NCI-H1694 treated with DMSO at 0.1 percent for 48 hours (cell line): ENCODE results near the gene RAB11FIP3.

Experiments
- DNase-seq: peaks from one replicate; lab custom pipeline; 2025; lab: John Stamatoyannopoulos, UW

RAB11FIP3 gene

DNA sequence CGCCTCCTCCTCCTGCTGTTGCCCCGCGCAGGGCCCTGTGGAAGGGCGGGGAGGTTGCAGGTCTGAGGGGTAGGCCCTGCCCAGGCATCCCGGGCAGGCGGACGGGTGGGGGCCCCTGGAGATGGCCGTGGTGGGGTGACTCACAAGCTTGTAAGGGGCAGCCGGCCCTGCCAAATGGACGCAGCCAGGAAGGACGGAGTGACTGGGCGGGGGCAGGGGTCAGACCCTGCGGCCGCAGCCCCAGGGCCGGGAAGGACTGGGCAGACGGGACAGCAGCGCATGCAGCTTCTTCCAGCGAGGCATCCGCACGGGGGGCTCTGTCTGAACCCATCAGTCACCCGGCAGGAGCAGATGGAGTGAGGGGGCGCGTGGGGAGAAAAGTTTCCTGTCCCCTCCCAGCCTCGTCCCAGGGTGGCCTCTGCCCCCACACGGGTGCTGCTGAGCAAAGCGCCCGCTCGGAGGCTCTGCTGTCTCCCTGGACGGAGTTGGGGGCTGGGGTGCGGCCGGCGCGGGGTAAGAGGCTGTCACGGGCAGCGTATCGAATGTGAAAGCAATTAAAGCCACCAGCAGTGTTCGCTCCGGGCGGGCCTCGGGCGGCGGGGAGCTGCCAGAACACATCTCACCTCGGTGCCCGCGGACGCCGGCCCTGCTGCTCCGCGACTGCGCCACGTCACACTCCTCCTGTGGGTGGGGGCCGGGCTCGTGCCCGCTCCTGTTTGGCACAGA is 129.4 kb downstream of the RAB11FIP3 start:
- DNase-seq, result no peak

DNA sequence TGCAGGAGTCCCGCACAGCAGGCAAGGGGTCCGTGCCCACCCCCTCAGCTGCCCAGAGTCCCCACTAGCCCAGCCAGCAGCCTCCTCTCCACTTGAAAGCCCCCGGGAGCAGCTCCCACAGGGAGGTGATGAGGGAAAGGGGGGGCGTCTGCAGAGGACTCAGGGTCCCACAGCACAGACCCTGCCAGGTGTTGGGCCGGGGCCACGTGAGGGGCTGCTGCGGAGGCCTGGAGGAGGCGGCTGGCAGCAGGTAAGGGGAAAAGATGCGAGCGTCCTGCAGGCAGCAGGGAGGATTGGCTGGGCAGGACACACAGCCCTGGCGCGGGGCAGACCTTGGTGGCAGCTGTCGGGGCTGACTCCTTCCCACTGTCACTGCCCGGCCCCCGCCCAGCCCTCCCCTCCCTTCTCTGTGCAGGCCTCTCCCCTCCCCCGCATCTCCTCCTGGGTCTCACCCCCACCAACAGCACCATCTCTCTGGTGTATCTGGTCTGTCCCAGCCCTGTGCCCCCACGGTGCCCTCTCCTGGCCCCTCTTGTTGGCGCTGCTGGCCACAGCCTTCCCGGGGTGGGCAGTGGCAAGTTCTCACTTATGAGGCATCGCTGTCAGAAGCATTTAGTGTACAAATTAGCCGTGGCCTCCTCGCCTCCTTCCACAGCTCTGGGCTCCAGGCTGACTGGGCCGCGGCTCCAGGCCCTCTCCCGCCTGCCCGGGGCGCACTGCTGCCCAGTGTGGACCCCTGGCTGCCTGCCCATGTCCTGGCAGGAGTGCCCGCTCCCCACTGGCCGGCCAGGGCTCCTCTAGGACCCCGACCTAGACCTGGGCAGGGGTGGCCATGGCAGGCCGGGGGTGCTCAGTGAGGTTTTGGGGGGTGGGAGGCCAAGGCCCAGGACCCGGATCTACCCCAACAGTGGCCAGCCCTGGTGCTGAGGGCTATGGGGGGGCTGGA is 130.4 kb downstream of the RAB11FIP3 start:
- DNase-seq, result no peak

DNA sequence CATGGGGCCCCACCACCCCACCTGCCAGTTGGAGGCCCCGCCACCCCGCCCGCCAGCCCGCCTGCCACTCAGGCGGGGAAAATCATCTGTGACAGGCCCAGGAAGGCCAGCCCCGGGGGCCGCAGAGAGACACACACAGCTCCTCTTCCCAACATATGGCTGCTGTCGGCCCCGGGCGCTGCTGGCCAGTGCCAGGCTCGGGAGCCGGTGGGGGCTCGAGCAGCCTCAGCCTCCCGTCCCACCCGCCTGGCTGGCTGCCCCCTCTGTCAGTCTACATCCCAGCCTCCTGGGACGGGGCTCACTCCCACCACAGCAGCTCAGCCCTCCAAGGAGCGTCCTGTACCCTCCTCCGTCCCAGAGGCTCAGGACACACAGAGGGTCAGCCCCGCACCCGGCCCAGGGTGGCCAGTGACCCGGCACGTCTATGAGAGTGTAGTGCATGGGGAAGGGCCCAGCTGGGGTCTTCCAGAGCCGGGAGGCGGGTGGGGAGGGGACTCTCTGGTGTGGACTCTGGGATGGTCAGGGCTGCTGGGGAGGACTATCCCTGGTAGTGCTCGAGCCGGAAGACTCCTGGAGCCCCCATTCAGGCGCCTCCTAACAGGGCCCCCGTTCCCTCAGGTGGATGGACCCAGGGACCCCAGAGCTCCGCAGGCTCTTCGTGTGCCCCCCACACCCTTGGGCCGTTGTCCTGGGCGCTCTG is 131.2 kb downstream of the RAB11FIP3 start:
- DNase-seq, result no peak

DNA sequence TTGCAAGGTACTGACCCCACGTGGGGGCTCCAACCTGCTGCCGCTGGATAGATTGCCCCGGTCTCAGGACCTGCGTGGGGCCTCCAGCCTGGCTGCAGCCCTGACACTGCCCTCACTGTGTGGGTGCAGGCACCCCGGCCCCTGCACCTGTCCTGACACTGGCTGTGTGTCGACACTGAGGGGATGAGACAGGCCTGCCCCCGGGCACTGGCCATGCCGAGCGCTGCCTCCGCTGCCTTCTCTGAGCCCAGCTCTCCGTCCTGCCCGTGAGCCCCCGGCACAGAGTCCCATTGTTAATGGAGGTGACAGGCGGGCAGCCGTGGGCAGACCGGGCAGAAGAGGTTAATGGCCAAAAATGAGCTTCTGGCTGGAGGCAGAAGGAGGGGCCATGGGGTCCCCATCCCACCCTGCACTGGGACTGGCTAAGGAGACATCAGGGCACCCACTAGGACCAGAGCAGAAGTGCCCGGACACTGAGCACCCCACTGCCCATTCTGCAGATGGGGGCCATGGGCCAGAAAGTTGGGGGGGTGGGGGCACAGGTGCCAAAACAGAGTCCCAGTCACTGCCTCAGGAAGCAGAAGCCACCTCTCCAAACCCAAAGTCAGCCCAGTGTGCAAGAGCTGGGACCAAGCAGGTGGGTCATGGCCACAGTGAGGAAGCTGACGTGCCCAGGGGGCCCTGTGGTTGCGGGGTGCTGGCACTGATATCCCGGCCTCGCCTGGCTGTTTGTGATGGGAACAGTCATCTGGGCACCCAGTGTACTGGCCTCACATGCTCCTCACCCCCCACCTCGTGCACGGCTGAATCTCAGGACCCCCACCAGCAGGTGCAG is 132.2 kb downstream of the RAB11FIP3 start:
- no peak for DNase-seq

DNA sequence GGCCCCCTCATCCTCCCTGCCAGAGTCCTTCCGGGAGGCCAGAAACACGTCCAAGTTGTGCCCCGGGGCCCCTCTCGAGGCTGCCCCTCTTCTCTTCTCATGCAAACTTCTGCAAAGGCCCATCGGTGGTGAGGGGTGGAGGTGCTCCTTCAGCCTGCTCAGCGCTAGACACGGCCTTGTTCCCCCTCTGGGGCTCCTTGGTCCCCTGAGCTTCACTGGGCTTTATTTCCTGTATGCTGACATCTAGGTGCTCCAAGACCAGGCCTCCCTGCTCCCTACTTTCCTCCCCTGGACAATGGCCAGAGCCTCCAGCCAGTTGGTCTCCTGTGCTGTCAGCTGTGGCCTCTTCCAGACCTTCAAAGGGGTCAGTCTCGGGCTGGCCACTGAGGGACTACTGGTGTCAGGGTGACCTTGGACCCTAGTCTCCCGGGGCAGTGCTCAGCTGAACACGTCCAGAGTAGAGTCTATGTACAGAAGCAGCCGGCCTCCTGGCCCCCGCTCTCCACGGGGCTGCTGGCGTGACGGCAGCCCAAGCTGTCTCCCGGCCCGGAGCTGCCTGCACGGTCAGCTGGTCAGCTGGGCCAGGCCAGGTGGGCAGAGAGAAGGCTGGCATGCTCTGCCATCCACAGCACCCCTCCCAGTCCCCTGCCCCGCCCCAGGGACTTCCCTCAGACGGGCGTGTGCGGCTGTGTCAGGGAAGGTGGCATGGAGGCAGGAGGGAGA is 133.0 kb downstream of the RAB11FIP3 start:
- DNase-seq, result no peak

DNA sequence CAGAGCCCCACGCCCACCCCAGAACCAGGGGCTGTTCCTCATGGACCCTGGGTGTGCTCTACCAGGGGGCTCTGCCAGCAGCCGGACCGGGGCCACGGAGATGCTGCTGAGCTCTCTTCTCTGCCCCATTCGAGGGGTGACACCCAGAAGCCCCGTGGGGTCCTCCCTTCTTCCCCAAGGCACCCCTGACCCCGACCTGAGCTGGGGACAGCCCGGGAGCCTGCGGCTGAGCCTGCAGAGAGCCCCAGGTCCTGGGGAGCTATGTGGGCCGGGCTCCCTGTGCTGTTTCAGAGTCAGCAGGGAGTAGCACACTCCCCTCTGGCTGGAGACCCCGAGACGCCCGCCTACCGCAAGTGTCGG is 133.6 kb downstream of the RAB11FIP3 start:
- DNase-seq, result no peak

DNA sequence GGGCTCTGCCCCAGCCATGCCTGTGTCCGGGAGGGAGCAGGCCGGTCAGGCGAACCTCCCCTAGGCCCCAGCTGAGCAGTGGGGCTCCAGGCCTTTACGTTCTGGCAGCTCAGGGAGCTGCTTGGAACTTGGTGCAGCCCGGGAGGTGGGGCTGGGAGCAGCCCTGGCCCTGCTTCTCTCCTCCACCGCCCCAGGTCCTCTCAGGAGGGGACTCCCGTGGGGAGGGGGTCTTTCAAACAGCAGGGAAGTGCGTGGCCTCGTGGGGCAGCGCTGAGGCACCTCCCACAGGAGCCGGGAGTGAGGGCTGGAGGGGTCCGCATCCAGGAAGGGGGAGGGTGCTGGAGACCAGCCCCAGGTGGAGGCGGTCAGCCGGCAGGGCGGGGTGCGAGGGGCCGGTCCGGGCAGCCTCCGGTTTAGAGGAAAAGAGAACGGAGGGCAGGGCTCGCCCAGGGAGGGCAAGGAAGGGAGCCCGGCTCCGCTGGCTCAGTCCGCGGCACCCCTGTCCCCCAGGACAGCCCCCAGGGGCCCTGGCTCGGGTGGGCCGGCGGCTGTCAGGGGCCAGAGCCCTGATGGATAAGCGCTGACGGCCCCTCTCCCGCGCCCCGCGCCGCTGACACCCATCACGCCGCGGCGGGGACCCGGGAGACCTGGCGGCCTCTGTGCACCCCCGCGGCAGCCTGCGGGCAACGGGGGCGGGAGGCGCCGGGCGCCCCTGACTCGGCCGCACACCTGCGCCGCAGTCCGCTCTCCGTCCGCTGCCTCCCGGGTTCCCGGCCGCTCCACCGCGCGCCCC is 134.2 kb downstream of the RAB11FIP3 start:
- no peak for DNase-seq

DNA sequence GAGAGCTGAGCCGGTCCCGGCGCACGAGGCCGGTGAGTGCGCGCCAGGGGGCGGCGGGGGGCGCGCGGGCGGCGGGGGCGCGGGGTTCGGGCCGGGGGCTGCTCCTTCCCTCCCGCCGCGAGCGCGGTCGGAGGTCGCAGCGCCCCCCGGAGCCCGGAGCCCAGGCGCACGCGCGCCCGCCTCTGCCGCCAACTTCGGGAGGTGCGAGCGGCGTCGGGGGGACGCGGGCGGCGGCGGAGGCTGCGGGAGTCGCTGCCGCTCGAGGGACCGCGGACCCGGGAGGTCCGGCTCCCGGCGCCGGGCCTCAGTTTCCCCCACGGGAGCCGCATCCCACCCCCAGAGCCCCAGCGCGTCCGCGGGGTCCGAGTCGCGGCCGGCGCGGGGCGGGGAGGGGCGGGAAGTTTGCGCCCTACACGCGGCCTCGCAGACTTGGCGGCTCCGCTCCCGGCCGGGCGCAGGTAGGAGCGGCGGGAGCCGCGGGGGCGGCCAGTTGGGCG is 134.8 kb downstream of the RAB11FIP3 start, which contains the start of gene PRR35:
Gene PRR35, plus strand, starts transcription at position 191 of the 497 bp plus-strand sequence. CDS start 2,901 bp downstream, outside the sequence.
- DNase-seq, result no peak

DNA sequence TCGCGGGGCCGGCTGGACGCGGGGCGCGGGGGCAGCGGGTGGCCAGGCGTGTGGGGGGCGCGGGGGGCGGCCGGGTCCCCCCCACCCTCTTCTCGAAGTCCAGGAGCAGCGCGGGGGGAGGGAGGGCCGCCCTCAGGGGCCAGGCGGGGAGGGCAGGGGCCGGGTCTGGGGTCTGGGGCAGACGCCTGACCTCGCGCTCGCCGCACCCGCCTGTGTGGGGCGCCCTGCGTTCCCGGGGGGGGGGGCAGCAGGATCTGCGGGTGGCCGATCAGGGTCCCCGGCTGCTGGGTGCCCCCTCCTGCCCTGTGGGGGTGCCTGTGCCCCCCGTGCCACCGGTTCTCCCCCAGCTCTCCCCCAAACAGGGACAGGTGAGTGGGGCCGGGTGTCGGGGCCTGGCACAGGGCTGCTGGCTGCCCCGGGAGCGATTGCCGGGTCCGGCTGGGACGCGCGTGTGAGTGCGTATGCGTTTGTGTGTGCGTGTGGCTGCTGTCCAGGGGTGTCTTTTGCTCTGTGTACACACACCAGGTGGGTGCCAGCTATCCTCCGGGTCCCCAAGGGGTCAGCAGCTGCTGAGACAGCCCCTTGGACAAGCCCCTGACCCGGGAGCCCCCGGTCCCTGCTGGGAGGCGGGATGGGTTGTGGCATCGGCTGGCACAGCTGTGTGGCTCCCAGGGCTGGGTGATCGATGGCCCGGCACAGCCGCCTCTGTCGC is 135.4 kb downstream of the RAB11FIP3 start:
- DNase-seq, result no peak

DNA sequence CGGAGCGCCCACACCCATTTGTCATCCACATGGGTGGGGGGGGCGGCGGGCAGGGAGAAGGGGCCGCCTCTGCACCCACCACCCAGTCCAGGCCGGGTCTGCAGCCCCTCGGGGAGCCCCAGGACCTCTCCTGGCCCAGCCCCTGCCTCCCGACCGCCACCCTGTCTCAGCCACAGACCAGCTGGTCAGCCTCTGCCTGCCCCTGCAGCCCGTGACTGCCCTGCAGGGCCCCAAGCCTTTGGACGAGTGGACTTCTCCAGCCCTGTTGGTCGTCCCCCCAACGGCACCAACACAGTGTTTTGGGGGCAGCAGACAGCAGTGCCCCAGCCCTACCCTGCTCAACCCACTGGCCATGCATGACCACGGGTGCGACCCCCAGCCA is 136.0 kb downstream of the RAB11FIP3 start:
- DNase-seq, result no peak

DNA sequence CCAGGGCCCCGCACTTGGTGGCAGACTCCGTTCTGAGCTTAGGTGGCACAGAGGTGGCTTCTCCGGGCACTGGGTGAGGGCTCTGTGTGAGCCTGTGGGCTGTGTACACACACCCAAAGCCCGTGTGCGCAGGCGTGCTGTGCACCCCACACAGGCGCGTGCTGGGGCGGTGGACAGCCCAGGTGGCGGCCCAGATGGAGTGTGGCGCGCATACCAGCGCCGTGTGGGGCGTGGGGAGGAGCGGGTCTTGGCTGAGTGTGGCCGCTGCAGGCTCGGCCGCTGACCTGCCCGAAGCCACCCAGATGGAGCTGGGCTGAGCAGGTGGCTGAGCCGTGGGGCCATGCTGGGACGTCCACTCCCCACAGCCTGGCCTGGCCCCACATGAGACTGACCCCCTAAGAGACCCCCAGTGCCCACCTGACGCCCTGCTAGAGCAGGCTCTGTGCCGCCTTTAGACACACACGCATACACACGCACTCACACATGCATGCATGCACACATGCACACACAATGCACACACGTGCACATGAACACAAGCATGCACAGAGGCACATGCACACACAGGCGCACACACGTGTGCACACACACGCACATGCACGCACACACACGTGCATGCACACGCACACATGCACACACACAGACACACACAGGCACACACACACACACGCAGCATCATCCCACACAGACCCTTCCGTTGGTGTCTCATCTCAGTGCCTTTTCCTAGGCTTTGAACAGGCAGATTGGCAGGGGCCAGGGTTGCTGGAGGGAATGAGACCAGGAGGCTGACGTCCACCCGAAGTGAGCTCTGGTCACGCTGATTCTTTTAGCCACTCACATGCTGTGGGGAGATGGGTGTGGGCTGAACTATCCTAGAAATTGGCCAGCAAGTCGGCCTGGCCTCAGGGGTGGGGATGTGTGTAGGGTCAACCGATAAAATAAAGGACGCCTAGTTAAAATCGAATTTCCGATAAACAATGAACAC is 136.8 kb downstream of the RAB11FIP3 start:
- DNase-seq, result no peak

DNA sequence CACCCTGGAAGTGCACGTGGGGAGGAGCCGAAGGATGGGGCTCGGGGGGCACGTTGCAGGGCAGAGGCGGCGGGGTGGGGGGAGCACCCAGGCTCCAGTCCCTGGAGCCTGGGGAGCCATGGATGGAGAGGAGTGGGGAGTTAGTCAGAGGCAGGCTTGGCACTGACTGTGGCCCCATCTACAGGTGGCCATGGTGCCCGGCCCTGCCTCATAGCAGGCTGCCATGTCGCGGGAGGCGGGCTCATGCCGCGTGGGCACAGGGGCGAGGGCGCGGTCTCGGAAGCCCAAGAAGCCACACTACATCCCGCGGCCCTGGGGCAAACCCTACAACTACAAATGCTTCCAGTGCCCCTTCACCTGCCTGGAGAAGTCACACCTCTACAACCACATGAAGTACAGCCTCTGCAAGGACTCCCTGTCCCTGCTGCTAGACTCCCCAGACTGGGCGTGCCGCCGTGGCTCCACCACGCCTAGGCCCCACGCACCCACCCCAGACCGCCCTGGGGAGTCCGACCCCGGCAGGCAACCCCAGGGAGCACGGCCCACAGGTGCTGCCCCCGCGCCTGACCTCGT is 137.7 kb downstream of the RAB11FIP3 start:
- no peak for DNase-seq

DNA sequence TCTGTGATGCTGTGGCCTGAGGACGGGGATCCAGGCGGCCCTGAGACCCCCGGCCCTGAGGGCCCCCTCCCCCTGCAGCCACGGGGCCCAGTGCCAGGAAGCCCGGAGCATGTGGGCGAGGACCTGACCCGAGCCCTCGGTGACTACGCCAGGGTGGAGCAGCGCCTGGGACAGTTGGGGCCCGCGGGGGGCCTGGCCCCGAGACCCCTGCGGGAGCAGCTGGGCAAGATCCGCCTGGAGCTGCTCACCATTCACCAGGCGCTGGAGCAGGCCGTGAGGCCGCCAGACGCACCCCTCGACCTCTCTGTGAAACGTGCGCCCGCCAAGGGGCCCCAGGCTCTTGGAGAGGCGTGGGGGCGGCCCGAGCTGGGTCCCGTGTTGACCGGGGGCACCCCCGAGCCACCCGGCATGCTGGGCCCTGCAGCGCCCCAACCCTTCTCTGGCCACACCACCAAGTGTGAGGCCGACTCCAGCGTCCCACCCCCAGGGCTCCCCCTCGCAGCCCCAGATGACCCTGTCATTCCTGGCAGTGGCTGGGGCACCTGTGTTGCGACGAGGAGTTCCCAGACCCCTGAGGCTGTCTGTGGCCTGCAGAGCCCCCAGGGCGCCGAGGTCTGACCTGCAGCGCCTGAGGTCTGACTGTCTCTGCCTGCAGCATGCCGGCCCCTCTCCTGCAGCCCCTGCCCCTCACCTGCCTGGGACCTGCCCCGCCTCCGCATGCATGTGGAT is 139.4 kb downstream of the RAB11FIP3 start:
- no peak for DNase-seq

DNA sequence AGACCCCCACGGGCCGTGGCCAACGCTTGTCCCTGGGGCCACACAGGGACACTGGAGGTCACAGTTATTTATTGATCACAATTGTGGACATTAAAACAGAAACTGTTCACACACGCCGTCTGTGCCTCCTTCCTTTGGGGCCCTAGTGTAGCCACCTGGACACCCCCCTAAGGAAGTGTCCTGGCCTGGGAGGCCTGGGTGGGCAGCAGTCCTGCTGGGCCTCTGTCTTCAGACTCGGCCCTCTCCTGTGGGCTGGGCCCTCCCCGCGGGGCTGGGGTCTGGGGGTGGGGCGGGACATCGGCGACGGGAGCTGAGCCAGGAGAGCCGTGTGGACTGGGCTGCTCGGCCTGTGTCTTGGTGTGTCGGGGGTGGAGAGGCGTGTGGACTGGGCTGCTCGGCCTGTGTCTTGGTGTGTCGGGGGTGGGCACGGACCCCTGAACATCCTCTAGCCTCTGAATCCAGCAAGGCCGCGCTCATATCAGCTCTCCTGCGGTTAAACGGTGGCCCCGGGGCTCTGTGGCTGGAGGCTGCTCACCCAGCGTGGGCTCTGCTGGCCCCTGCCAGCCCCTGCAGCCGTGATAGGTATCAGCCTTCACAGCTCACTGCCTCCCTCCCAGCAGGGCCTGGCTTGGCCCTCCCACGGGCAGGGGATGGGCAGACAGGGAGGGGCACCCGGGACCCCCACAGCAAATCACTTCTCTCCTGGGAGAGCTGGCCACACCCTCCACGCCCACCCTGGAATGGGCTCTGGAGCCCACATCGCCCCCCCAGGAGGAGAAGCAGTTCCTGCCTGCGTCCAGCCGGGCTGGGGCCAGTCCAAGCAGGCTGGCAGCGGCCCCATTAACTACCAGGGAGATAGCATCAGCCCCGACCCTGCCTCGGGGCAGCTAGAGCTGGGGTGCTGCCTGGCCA is 140.2 kb downstream of the RAB11FIP3 start:
- no peak for DNase-seq

DNA sequence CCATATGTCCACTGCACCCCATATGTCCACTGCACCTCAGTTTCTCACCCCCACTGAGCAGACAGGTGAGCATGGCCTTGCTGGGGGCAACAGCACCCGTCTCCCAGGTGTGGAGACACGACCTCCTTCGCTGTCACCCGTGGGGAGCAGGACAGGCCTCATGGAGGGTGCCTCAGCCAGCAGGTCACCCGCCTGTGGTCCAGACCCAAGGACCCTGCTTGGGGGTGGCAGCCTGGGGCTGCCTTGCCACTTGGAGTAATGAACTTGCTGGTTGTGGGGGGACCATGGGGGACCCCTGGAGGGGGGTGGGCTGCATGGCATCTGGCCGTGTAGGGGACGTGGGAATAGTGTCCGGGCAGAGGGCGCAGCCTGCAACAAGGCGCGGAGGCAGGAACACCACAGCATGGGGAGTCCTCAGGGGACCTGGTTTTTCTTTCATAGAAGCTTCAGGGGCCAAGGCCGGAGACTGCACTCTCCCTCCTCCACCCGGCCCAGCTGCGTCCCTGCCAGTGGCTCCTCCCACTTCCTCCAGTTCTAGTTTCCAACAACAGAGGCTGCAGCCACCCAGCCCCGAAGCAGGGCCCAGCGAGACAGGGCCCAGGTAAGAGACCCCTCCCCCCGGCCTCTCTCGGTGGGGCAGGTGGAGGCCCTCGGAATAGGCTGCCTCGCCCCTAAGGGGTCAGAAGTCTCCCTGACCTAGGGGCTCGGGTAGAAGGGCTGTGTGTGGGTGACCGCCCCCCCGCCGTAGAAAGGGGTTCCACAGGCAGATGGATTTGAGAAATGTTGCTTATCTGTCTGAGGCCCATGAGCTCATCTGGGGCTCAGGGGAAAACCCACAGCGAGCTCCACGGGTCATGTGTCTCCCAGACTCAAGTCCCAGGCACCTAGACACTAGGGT is 141.3 kb downstream of the RAB11FIP3 start, which contains the start of gene NHLRC4:
Gene NHLRC4, plus strand, starts transcription at position 531 of the 898 bp plus-strand sequence. CDS start 1,043 bp downstream, outside the sequence.
- DNase-seq, result no peak
